UCSD-AML1 (cell line): Measurements from ENCODE around the gene RNF151.

Experiments
- DNase-seq: peaks from one replicate; lab custom pipeline; 2025; ENCODE audit not compliant: unreplicated experiment; lab: John Stamatoyannopoulos, UW

The RNF151 gene

DNA sequence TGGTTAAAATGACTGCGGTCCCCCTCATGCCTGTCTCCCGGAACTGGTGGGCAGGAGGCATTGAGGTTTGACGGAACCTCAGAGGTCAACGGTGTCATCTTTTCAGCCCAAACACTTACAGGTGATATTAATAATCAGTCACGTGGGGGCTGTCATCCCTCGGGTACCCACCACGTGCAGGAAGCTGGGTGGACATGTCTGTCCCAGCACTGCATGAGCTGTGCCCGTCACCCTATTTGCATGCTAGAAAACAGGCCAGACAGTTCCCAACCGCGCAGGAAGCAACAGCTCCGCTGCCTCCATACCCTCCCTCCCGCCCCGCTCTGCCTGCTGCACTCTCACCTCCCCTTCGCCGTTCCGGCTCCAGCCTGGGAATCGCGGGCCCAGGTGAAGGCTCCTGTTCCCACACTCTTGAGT, 24.5 kb downstream of the RNF151 start:
- no peak for DNase-seq

DNA sequence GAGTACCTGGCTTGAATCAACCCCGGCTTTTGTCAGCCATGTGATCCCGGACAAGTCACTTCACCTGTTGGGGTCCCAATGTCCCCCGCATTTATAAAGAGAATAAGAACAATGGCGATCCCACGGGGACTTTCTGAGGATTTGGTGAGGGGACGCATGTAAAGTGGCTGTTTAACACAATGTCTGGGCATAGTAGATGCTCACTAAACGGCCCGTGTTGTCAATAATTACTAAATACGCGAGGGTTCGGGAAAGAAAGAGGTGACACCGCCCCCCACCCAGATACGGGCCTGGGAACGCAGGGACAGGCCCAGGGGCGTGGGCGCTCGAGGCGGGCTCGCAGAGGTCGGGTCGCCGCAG, 24.9 kb downstream of the RNF151 start:
- no peak for DNase-seq

GRCh38 chr16:1991948-1992703, 25.5 kb downstream of the RNF151 start:
- peak; percentile 93 for DNase-seq

GRCh38 chr16:1992704-1993317, 26.2 kb downstream of the RNF151 start:
- no peak for DNase-seq

DNA sequence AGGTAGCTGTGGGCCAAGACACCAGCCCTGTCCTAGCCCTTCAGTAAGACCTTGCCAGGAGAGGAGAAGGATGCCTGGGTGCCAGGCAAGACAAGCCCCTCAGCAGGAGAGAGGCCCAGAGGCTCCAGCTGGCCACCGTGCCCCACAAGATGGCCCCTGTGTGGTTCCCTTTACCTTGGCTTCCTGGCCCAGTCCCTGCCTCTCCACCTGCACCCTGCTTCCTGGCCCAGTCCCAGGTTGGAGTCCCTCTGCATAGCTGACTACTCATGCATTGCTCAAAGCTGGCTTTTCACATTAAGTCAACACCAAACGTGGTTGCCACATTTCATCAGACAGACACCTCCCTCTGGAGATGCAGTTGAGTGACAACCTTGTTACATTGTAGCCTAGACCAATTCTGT, 27.1 kb downstream of the RNF151 start:
- no peak for DNase-seq

- no peak for DNase-seq
Measured at GRCh38 chr16:1997494-1998359, 31.1 kb downstream of the RNF151 start.

GRCh38 chr16:1998360-1998835, 31.7 kb downstream of the RNF151 start:
- no peak for DNase-seq

DNA sequence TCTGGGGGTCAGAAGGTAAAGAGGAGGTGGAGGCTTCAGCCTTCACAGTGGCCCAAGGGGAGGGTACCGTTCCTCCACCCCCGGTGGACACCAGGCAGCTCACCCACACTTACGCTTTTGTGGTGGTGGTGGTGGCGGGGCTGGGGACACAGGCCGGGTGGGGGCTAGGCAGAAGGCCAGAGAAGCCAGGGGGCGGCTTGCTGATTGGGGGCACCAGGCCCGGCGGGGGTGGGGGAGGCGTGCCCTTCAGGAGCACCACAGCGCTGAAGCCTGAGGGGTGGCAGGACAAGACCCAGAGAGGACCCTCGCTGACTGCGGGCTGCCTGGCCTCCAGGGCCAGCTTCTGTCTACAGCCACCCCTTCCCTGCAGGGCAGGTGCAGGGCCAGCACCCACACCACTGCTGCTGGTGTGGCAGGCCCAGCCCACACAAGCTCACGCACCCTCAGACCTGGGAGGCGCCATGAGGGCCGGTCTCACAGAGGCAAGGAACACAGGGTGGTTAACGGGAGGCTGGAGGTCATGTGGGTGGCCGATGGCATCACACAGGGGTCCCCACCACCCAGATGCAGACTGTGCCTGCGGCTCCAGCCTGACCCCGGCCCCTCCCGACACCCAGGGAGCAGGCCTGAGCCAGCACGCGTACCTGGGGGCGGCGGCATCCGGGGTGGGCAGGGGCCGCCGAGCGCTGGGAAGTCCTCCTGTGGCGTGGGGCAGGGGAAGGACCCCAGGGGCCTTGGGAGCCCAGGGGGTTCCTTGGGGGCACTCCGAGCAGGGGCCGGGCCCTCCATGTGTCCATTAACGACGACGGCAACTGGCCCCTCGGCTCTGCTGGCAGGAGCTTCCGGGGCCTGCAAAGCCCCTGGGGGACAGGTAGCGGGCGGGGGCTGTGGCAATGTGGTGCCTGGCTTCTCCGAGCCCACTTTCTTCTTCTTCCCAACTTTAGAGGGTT, 32.5 kb downstream of the RNF151 start:
- no peak for DNase-seq

DNA sequence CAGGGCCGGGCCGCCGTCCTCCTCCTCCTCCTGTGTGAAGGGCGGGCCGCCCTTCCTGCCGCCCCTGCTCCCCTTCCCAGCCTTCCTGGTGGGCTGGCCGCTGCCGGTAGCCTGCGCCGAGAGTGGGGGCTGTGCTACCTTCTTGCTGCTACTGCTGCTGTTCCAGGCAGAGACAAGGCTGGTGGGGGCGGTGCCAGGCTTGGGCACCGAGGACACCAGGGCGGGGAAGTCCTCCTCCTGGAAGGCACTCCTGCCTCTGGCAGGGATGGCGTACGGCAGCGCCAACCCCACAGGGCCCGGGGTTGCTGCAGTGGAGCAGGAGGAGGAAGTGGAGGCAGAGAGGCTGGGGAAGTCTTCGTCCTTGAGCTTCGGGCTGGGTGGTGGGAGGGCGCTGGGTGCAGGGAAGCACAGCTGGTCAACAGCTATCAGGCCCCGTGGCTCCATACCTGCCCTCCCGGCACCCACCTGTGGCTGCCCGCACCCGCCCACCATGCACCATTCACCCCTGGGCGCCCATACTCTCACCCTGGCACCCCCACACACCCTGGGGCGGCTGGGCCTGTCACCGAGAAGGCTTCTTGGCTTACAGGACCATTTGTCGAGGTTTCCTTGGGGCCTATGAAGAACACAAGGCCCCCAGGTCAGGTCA, 33.3 kb downstream of the RNF151 start:
- DNase-seq: no peak

DNA sequence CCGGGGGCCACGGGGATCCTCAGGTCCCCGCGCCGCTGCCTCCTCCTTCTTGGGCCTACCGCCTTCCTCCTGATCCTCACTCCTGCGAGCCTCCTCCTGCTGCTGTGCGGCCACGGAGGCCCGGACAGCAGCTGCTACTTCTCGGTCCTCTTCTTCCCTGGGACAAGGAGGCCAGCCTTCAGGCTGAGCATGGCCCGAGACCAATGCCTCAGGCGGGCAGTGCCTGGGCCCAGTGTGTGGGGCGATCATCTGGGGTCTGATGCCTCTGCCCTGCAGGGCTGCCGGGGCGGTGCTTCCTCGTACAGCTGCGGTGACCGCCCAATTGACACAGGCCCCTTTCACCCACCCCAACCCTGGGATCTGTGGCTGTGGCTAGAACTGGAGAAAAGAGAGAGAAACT, 34.4 kb downstream of the RNF151 start:
- no peak for DNase-seq

- DNase-seq: no peak
Measured at GRCh38 chr16:2001456-2002355, 35.0 kb downstream of the RNF151 start.

GRCh38 chr16:2002406-2003230, 36.0 kb downstream of the RNF151 start:
- no peak for DNase-seq

DNA sequence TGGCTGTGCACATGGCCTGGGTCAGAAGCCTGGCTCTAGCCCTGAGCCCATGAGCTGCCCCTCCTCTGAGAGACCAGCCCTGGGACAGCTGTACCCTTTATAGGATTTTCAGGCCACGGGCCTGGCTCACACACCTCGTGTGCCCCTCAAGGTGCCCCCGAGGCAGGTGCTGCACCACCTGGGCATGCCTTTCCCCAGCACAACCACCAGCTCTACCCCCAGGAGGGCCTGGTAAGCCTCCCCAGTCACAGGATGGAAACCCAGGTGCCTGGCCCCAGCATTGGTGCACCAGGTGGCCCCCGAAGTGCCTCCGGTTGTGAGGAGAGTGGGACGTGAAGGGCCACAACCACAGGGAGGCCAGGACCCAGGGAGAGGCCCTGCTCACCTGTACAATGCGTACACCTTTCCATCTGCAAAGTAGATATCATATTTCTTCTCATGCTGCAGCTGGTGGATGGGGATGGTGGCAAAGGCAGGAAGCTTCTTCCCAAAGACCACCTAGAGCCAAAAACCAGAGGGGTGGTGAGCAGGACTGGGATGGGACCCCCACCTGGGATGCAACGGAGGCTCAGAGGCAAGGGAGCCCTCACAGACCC, 36.7 kb downstream of the RNF151 start:
- no peak for DNase-seq

DNA sequence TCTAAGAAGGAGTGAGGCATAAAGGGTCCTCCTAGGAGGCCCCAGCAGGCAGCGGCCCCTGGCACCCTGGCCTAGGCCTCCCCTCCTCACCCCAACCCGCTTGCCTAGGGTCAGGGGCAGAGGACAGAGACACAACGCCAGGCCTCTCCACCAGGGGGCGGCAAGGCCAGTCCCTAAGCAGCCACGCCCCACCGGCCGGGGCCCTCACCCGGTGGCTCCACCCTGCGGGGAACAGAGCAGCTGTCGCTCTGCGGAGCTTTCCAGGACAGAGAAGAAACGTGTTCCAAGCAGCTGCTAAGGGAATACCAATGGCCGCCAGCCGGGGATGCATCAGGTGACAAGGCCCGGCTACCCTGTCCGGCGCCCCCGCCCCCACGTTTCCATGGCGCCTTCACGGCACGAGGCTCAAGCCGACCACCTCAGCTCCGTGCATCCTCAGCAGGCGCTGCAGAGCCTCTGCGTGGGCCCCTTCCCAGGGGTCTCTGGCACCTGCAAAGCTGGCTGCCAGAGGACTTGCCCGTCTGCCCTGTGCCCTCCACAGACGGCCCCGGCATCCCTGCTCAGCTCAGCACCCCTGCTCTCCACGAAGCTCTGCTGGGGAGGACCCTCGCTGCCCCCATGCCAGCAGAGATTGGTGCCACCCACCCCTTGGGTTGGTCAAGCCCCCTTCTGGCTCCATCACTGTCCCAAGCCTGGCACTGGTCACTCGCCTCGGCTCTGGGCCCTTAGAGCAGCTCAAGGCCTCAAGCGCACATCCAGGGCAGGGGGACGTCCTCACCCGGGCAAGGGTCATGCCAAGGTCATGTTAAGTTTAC, 37.4 kb downstream of the RNF151 start:
- DNase-seq: peak; percentile 89

DNA sequence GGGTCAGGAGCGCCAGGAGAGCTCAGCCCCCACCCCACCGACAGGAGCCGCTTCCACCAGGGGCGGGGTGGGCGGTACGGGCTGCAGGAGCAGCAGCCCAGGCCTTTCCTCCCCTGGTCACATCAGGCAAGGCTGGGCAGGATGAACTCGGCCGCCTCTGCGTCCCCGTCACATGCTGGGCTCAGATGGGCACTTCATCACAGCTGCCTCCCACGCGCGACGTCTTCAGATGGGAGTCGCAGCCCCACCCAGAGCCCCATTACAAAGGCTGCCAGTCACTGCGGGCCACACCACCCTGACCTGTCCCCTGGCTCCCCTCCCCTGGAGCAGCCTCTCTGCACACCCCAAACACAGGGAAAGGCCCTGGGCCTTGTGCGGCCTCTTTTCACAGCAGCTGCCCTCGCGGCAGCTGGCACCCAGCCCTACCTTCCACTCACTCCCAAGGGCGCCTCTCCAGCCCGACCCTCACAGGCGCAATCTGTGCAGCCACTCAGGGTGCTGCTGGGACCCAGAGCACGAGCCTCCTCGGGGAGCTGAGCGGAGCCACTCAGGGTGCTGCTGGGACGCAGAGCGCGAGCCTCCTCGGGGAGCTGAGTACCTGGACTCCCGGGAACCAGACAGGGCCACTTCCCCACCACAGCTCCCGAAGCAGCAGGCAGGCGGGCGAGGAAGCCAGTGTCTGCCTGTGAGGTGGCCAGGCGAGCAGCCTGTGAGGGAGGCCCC, 38.3 kb downstream of the RNF151 start:
- no peak for DNase-seq

- DNase-seq: no peak
Measured at GRCh38 chr16:2005646-2006045, 39.0 kb downstream of the RNF151 start.
